ENCODE measurements around the gene MANEAL. TPM values are rescaled to one million over a fixed set of nuclear protein-coding genes. Genes with fewer than 3 reads are reported as not detected.
"Not testable (repeated sequence)": the region's sequence is repeated elsewhere in the genome, so short reads cannot be mapped to it uniquely, and the experiment has no call there.

The MANEAL gene
- 3.4 and 3.7 TPM in 2 replicates for total RNA-seq (2014; rRNA removed; shearing (Covaris generic))
- 3.8 and 4.1 TPM in 2 replicates for polyA plus RNA-seq (2014; cell fraction: nucleus; rRNA removed)

GRCh38 chr1:37793773-37794371 is at the start of gene MANEAL:
Gene MANEAL, plus strand, starts transcription at chr1:37793847. Its CDS starts 336 bp downstream, at chr1:37794183.
- DNase-seq (ENCODE audit: extremely low read depth, low read depth), result no peak

GRCh38 chr1:37746806-37747205 is 46.8 kb upstream of the MANEAL start:
- no peak for DNase-seq (ENCODE audit: extremely low read depth, low read depth)

GRCh38 chr1:37748565-37748964 is 45.1 kb upstream of the MANEAL start:
- DNase-seq (ENCODE audit: extremely low read depth, low read depth), result no peak

GRCh38 chr1:37752213-37752582 is 41.4 kb upstream of the MANEAL start:
- DNase-seq (ENCODE audit: extremely low read depth, low read depth), result no peak

- DNase-seq (ENCODE audit: extremely low read depth, low read depth), result no peak
Observed at GRCh38 chr1:37752583-37753471, 40.8 kb upstream of the MANEAL start.

GRCh38 chr1:37753473-37754321 is 40.0 kb upstream of the MANEAL start:
- DNase-seq (ENCODE audit: extremely low read depth, low read depth), result no peak

- DNase-seq (ENCODE audit: extremely low read depth, low read depth), result no peak
Observed at GRCh38 chr1:37755290-37755689, 38.4 kb upstream of the MANEAL start.

- no peak for DNase-seq (ENCODE audit: extremely low read depth, low read depth)
Observed at GRCh38 chr1:37755951-37756560, 37.6 kb upstream of the MANEAL start.

- no peak for DNase-seq (ENCODE audit: extremely low read depth, low read depth)
Observed at GRCh38 chr1:37759451-37759850, 34.2 kb upstream of the MANEAL start.

- DNase-seq (ENCODE audit: extremely low read depth, low read depth), result no peak
Observed at GRCh38 chr1:37761416-37762095, 32.1 kb upstream of the MANEAL start.

GRCh38 chr1:37762516-37762915 is 31.1 kb upstream of the MANEAL start:
- no peak for DNase-seq (ENCODE audit: extremely low read depth, low read depth)

- DNase-seq (ENCODE audit: extremely low read depth, low read depth), result no peak
Observed at GRCh38 chr1:37763791-37764413, 29.7 kb upstream of the MANEAL start.

GRCh38 chr1:37764414-37764825 is 29.2 kb upstream of the MANEAL start:
- peak; percentile 31 for DNase-seq (ENCODE audit: extremely low read depth, low read depth)

- no peak for DNase-seq (ENCODE audit: extremely low read depth, low read depth)
Observed at GRCh38 chr1:37764888-37765441, 28.7 kb upstream of the MANEAL start, which contains the start of gene EPHA10. Gene EPHA10, minus strand, starts transcription at chr1:37765120. Its CDS starts 54 bp downstream, at chr1:37765066.

- no peak for DNase-seq (ENCODE audit: extremely low read depth, low read depth)
Observed at GRCh38 chr1:37765916-37766664, 27.6 kb upstream of the MANEAL start.

GRCh38 chr1:37767488-37767887 is 26.2 kb upstream of the MANEAL start:
- DNase-seq (ENCODE audit: extremely low read depth, low read depth), result no peak

- not testable (repeated sequence) for DNase-seq (ENCODE audit: extremely low read depth, low read depth)
Observed at GRCh38 chr1:37771440-37771839, 22.2 kb upstream of the MANEAL start.

GRCh38 chr1:37776946-37777516 is 16.6 kb upstream of the MANEAL start:
- no peak for DNase-seq (ENCODE audit: extremely low read depth, low read depth)

All from NCI-H460 (cell line).